T1000 (cell line): Measurements from ENCODE around the gene EML6.
"Not testable (repeated sequence)": the region's sequence is repeated elsewhere in the genome, so short reads cannot be mapped to it uniquely, and the experiment has no call there.

Source experiments
- DNase-seq: peaks from one replicate; lab custom pipeline; 2025; ENCODE audit warnings: mixed read lengths; lab: John Stamatoyannopoulos, UW

Gene EML6

GRCh38 chr2:54723131-54723995 lies at the start of gene EML6:
Gene EML6 (plus strand): TSS chr2:54723662. CDS start chr2:54725062, 1,400 bp downstream.
- DNase-seq, result peak; percentile 97

- DNase-seq, result no peak
Measured at GRCh38 chr2:54675281-54675680, 48.2 kb upstream of the EML6 start.

- DNase-seq, result no peak
Measured at GRCh38 chr2:54675738-54676137, 47.7 kb upstream of the EML6 start.

GRCh38 chr2:54676656-54677055 lies 46.8 kb upstream of the EML6 start:
- DNase-seq, result no peak

- DNase-seq, result no peak
Measured at GRCh38 chr2:54677476-54678265, 45.8 kb upstream of the EML6 start.

GRCh38 chr2:54678719-54679118 lies 44.7 kb upstream of the EML6 start:
- no peak for DNase-seq

- no peak for DNase-seq
Measured at GRCh38 chr2:54680397-54681041, 42.9 kb upstream of the EML6 start.

- DNase-seq, result no peak
Measured at GRCh38 chr2:54681416-54681815, 42.0 kb upstream of the EML6 start.

- DNase-seq, result no peak
Measured at GRCh38 chr2:54683596-54683995, 39.9 kb upstream of the EML6 start.

GRCh38 chr2:54685263-54685775 lies 38.1 kb upstream of the EML6 start:
- no peak for DNase-seq

GRCh38 chr2:54687595-54688152 lies 35.8 kb upstream of the EML6 start:
- DNase-seq, result no peak

- no peak for DNase-seq
Measured at GRCh38 chr2:54691445-54692135, 31.9 kb upstream of the EML6 start.

GRCh38 chr2:54692556-54692955 lies 30.9 kb upstream of the EML6 start:
- DNase-seq, result no peak

GRCh38 chr2:54695378-54695777 lies 28.1 kb upstream of the EML6 start:
- DNase-seq, result no peak

- DNase-seq, result no peak
Measured at GRCh38 chr2:54697934-54698333, 25.5 kb upstream of the EML6 start.

- not testable (repeated sequence) for DNase-seq
Measured at GRCh38 chr2:54698926-54699325, 24.5 kb upstream of the EML6 start.

- DNase-seq, result no peak
Measured at GRCh38 chr2:54699665-54700064, 23.8 kb upstream of the EML6 start.

GRCh38 chr2:54701029-54701428 lies 22.4 kb upstream of the EML6 start:
- no peak for DNase-seq

- no peak for DNase-seq
Measured at GRCh38 chr2:54704238-54704637, 19.2 kb upstream of the EML6 start.

GRCh38 chr2:54704688-54705605 lies 18.5 kb upstream of the EML6 start:
- no peak for DNase-seq
